Measurements from ENCODE around the gene STK11. TPM values are rescaled to one million over a fixed set of nuclear protein-coding genes. Genes with fewer than 3 reads are reported as not detected.

The STK11 gene
- 116 TPM for total RNA-seq (2021; ENCODE audit: unreplicated experiment)
- polyA plus RNA-seq (2012; ENCODE audit: insufficient read length) = 141 TPM
- Bru-seq, nascent RNA = percentile 66 among the genes with signal in this experiment
- BruChase-seq, experiment 1, labeled RNA remaining after a 2-hour chase = percentile 73 among the genes with signal in this experiment
- BruChase-seq, experiment 2, labeled RNA remaining after a 6-hour chase = percentile 85 among the genes with signal in this experiment
- long read RNA-seq, transcript STK11-201 (10 exons, 2,611 nt) = major isoform, 321 of 453 reads
- long read RNA-seq, partial matches to known transcripts = 32 of 453 reads
- long read RNA-seq, other reads (novel, unspliced or antisense) = 100 of 453 reads

- ATAC-seq (peak; percentile 92), DNase-seq (ENCODE audit: low read depth, low spot score) (no peak)
- peak within 1 kb of the TSS; percentile 94 for H3K27ac ChIP-seq (ENCODE audit: low read length)
- no TSS peak for BruUV-seq (replicated peaks)
- H3K4me3 ChIP-seq (ENCODE audit: low read depth in 2 of 2, low read length in 2 of 2) = peak within 1 kb of the TSS; percentile 80 to 82
- CTCF ChIA-PET = no interaction called here
- peaks cover 25% of the 10 kb centered on the region for H3K4me1 ChIP-seq (ENCODE audit: control insufficient read depth, insufficient read depth, low read length)
- H3K36me3 ChIP-seq (ENCODE audit: control insufficient read depth, insufficient read depth, low read length) = no peaks in the 10 kb centered on the region; the same call in none of the 2 replicates
- no peaks in the 10 kb centered on the region for H3K27me3 ChIP-seq (ENCODE audit: control insufficient read depth, insufficient read depth, low read length)
- in situ Hi-C loops (cut with HindIII; ENCODE audit: low pct_unique_long_range_greater_than_20kb, low sequenced_read_pairs) = no loop called here
- POLR2A ChIA-PET = interaction anchor here (0.6 kb wide), 1 partner anchor 115 kb away, joined by 4 read pairs; no protein-coding TSS in a partner anchor
- TF ChIP-seq TCF7L2 (IDR thresholded peaks at IDR 0.05; ENCODE audit: low read depth, low read length) (no peak), POLR2AphosphoS5 (IDR thresholded peaks at IDR 0.05; ENCODE audit: low read depth, low read length) (peak; percentile 14; the same call in 1 of the 2 replicates)
- intact Hi-C loops (cut with micrococcal nuclease; ENCODE audit: unreplicated experiment) = no loop called here
- no peaks in the 10 kb centered on the region for H3K9me3 ChIP-seq (ENCODE audit: control insufficient read depth, insufficient read depth, low read depth, low read length)
Observed at GRCh38 chr19:1205114-1206099, at the start of gene STK11. Gene STK11, plus strand, starts transcription at chr19:1205778. Its CDS starts 1,136 bp downstream, at chr19:1206914.

- ATAC-seq (peak; percentile 48), DNase-seq (ENCODE audit: low read depth, low spot score) (no peak)
- H3K27ac ChIP-seq (ENCODE audit: low read length) = peak overlapping the region; percentile 83
- POLR2A ChIA-PET = no interaction called here
- H3K4me1 ChIP-seq (ENCODE audit: control insufficient read depth, insufficient read depth, low read length) = peaks cover 41% of the 10 kb centered on the region
- in situ Hi-C loops (cut with HindIII; ENCODE audit: low pct_unique_long_range_greater_than_20kb, low sequenced_read_pairs) = no loop called here
- CTCF ChIA-PET = no interaction called here
- BruUV-seq (replicated peaks) = no TSS peak
- H3K4me3 ChIP-seq (ENCODE audit: low read depth in 2 of 2, low read length in 2 of 2) = no peak overlapping the region
- intact Hi-C loops (cut with micrococcal nuclease; ENCODE audit: unreplicated experiment) = no loop called here
- no peaks in the 10 kb centered on the region for H3K27me3 ChIP-seq (ENCODE audit: control insufficient read depth, insufficient read depth, low read length)
- no peaks in the 10 kb centered on the region for H3K36me3 ChIP-seq (ENCODE audit: control insufficient read depth, insufficient read depth, low read length)
- no peak for TF ChIP-seq CTCF (IDR thresholded peaks at IDR 0.05)
- no peak for TF ChIP-seq REST (IDR thresholded peaks at IDR 0.05; ENCODE audit: insufficient read depth in 1 of 2, low read depth in 2 of 2, low read length in 1 of 2)
- no peak for TF ChIP-seq SIN3A (IDR thresholded peaks at IDR 0.05; ENCODE audit: borderline replicate concordance, insufficient read depth, low read depth, low read length)
- no peak for TF ChIP-seq POLR2AphosphoS5 (IDR thresholded peaks at IDR 0.05; ENCODE audit: low read depth, low read length)
- TF ChIP-seq TCF7L2 (IDR thresholded peaks at IDR 0.05; ENCODE audit: low read depth, low read length) = no peak
- no peaks in the 10 kb centered on the region for H3K9me3 ChIP-seq (ENCODE audit: control insufficient read depth, insufficient read depth, low read depth, low read length)
Observed at GRCh38 chr19:1156305-1156801, 49.2 kb upstream of the STK11 start.
